Caco-2 (cell line): ENCODE data around the gene CCDC169. TPM values are rescaled to one million over a fixed set of nuclear protein-coding genes. Genes with fewer than 3 reads are reported as not detected.

Experiments used
- BruUV-seq: library from RNA; stranded (reverse); fragments of 400-500 nt; replicated peaks from 2 replicates; lab custom pipeline; 2021; lab: Mats Ljungman, UMichigan
- CTCF ChIA-PET: fragments of 300-600 bp; sonication (Branson Sonifier 250); formaldehyde crosslinking; loops from one replicate; lab custom pipeline; 2022; ENCODE audit warnings: antibody characterized with exemption; lab: Charles Lee
- POLR2A ChIA-PET: fragments of 300-600 bp; sonication (Branson Sonifier 250); formaldehyde crosslinking; loops from one replicate; lab custom pipeline; 2022; ENCODE audit warnings: antibody characterized with exemption; lab: Charles Lee
- DNase-seq, 2 experiments: peaks; one replicate each; pipeline versions ENCODE4 v3.0.0 to v3.0.0-alpha.2; 2020 to 2022
- H3K27me3 ChIP-seq: replicated peaks from 2 replicates; pipeline ENCODE4 v1.6.0; 2011; ENCODE audit warnings: low read length; ENCODE audit not compliant: control insufficient read depth, insufficient read depth
- H3K36me3 ChIP-seq: 2 replicates; pipeline ENCODE4 v1.5.1; 2011; ENCODE audit warnings: low read length; ENCODE audit not compliant: control insufficient read depth, insufficient read depth
- H3K4me1 ChIP-seq: fragments of 250-450 bp; sonication (Bioruptor Pico); 2 replicates; pipeline ENCODE4 v1.5.1; 2020; ENCODE audit warnings: mild to moderate bottlenecking
- H3K4me3 ChIP-seq: 2 replicates; pipeline ENCODE4 v1.5.1; 2011; ENCODE audit warnings: low read depth, mild to moderate bottlenecking, control low read depth, low read length
- H3K9me3 ChIP-seq: fragments of 250-450 bp; sonication (Bioruptor Pico); 2 replicates; pipeline ENCODE4 v1.5.1; 2020; ENCODE audit warnings: mild to moderate bottlenecking, moderate library complexity
- H3K27ac Mint-ChIP-seq: one replicate; pipeline ENCODE4 v1.8.0; 2022; ENCODE audit warnings: mixed read lengths; ENCODE audit not compliant: unreplicated experiment
- H3K27me3 Mint-ChIP-seq: one replicate; pipeline ENCODE4 v1.8.0; 2022; ENCODE audit warnings: mixed read lengths; ENCODE audit not compliant: insufficient read depth, unreplicated experiment
- H3K36me3 Mint-ChIP-seq: one replicate; pipeline ENCODE4 v1.8.0; 2022; ENCODE audit warnings: mild to moderate bottlenecking, mixed read lengths; ENCODE audit not compliant: insufficient read depth, unreplicated experiment
- H3K4me1 Mint-ChIP-seq: one replicate; pipeline ENCODE4 v1.8.0; 2022; ENCODE audit warnings: low read depth, mixed read lengths; ENCODE audit not compliant: unreplicated experiment
- H3K4me3 Mint-ChIP-seq: one replicate; pipeline ENCODE4 v1.8.0; 2022; ENCODE audit warnings: mild to moderate bottlenecking, moderate library complexity, mixed read lengths; ENCODE audit not compliant: unreplicated experiment
- H3K9me3 Mint-ChIP-seq: one replicate; pipeline ENCODE4 v1.8.0; 2022; ENCODE audit warnings: mixed read lengths; ENCODE audit not compliant: unreplicated experiment
- CTCF ChIP-seq, 2 experiments: fragments of 200-600 bp in 1 of 2; IDR thresholded peaks; 1 replicate in 1 of 2; 2 replicates in 1 of 2; pipeline versions ENCODE4 v1.5.1 to v1.8.0; 2011 to 2022; ENCODE audit warnings: antibody characterized with exemption in 1 of 2, control low read depth in 1 of 2, inconsistent platforms in 1 of 2, low read depth in 1 of 2, low read length in 1 of 2, mild to moderate bottlenecking in 1 of 2, moderate library complexity in 1 of 2; ENCODE audit not compliant: insufficient read depth in 1 of 2, severe bottlenecking in 1 of 2, unreplicated experiment in 1 of 2
- intact Hi-C: fragments of 100-400 bp; cut with micrococcal nuclease; formaldehyde crosslinking; loops from one replicate; pipeline ENCODE4 v1.10.0; 2022; ENCODE audit not compliant: unreplicated experiment
- total RNA-seq: library from RNA; stranded (reverse); gene quantifications from 2 replicates; pipeline ENCODE4 v1.2.3, GENCODE V29; 2022

CCDC169 gene
- total RNA-seq, 1 experiment from 2014 or later: not detected

- ChIA-PET CTCF (no interaction called here), POLR2A (no interaction called here)
- intact Hi-C loops: no loop called here
- no peak overlapping the region for H3K4me3 Mint-ChIP-seq
- H3K4me1 Mint-ChIP-seq: no peaks in the 10 kb centered on the region
- no peaks in the 10 kb centered on the region for H3K36me3 ChIP-seq
- no peak for TF ChIP-seq CTCF (IDR thresholded peaks at IDR 0.05; ENCODE audit: insufficient read depth in 1 of 2, low read depth in 1 of 2, low read length in 1 of 2, severe bottlenecking in 1 of 2, unreplicated experiment in 1 of 2)
- no peaks in the 10 kb centered on the region for H3K27me3 Mint-ChIP-seq
- no TSS peak for BruUV-seq
- no peak for DNase-seq
- H3K4me1 ChIP-seq: no peaks in the 10 kb centered on the region
- no peaks in the 10 kb centered on the region for H3K36me3 Mint-ChIP-seq
- no peak overlapping the region for H3K27ac Mint-ChIP-seq
- H3K9me3 Mint-ChIP-seq: peaks cover 24% of the 10 kb centered on the region
- peaks cover 28% of the 10 kb centered on the region for H3K9me3 ChIP-seq
- no peak overlapping the region for H3K4me3 ChIP-seq
- H3K27me3 ChIP-seq: no peaks in the 10 kb centered on the region
These were observed 8.7 kb downstream of the CCDC169 start for GRCh38 chr13:36288794-36289391.

- no peaks in the 10 kb centered on the region for H3K27me3 ChIP-seq
- POLR2A ChIA-PET: no interaction called here
- no peaks in the 10 kb centered on the region for H3K36me3 ChIP-seq
- no peaks in the 10 kb centered on the region for H3K27me3 Mint-ChIP-seq
- no peaks in the 10 kb centered on the region for H3K4me1 ChIP-seq
- no peak overlapping the region for H3K4me3 Mint-ChIP-seq
- intact Hi-C loops: no loop called here
- DNase-seq: no peak
- H3K4me1 Mint-ChIP-seq: no peaks in the 10 kb centered on the region
- H3K36me3 Mint-ChIP-seq: no peaks in the 10 kb centered on the region
- peaks cover 13% of the 10 kb centered on the region for H3K9me3 Mint-ChIP-seq
- no peak overlapping the region for H3K4me3 ChIP-seq
- no peak overlapping the region for H3K27ac Mint-ChIP-seq
- BruUV-seq: no TSS peak
- CTCF ChIA-PET: no interaction called here
- peaks cover 28% of the 10 kb centered on the region for H3K9me3 ChIP-seq
- TF ChIP-seq CTCF (IDR thresholded peaks at IDR 0.05; ENCODE audit: insufficient read depth in 1 of 2, low read depth in 1 of 2, low read length in 1 of 2, severe bottlenecking in 1 of 2, unreplicated experiment in 1 of 2): no peak
These were observed 11.6 kb downstream of the CCDC169 start for GRCh38 chr13:36286006-36286405.

DNA sequence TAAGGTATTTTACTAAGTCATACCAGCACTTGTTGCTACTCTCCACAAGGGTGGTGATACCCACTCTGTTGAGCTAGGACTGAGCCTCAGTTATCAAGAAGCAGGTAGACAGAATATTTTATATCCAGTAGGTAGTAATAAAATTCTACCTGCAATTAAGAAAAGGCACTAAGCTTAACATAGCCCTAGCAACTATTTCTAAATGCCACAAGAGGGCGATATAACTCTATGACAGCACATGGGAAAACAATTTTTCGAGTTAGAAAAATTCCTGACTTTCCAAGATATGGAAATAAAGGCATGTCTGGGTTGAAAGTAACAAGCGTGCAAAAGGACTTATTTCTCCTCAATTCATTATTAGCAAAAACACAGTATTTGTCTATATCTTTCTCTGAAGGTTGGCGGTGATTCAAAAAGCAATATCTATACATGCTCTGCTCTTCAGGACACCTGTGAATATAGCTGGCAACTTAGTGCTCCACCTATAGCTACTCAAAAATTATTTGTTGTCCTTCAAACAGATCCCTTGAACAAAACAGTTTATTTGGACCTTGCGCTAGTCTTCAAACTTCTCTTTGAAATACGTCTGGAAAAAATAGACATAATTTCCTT lies 14.7 kb downstream of the CCDC169 start:
- ChIA-PET POLR2A (no interaction called here), CTCF (interaction anchor here (0.6 to 1.3 kb wide), 5 partner anchors 113 to 456 kb away, joined by 3 to 5 read pairs (median 4); no protein-coding TSS in a partner anchor)
- Mint-ChIP-seq H3K27ac (no peak overlapping the region), H3K36me3 (no peaks in the 10 kb centered on the region), H3K4me3 (no peak overlapping the region), H3K27me3 (peaks cover 3% of the 10 kb centered on the region), H3K4me1 (no peaks in the 10 kb centered on the region), H3K9me3 (peaks cover 13% of the 10 kb centered on the region)
- peak in 1 of 2 experiments; percentile 16 for DNase-seq
- BruUV-seq: no TSS peak
- H3K9me3 ChIP-seq: peaks cover under 1% of the 10 kb centered on the region
- intact Hi-C loops: loop anchor here (1.0 to 5.0 kb wide), 3 partner anchors 112 to 699 kb away; no protein-coding TSS in a partner anchor
- H3K4me1 ChIP-seq: no peaks in the 10 kb centered on the region
- H3K4me3 ChIP-seq: no peak overlapping the region
- TF ChIP-seq CTCF (IDR thresholded peaks at IDR 0.05; ENCODE audit: insufficient read depth in 1 of 2, low read depth in 1 of 2, low read length in 1 of 2, severe bottlenecking in 1 of 2, unreplicated experiment in 1 of 2): peak; percentile 64 to 65
- no peaks in the 10 kb centered on the region for H3K27me3 ChIP-seq
- H3K36me3 ChIP-seq: no peaks in the 10 kb centered on the region
